Nephron progenitor cell (in vitro differentiated cells): Measurements from ENCODE around the gene IQGAP2.

Experiments
- DNase-seq: peaks from one replicate; pipeline ENCODE4 v3.0.0; 2021
- H3K27ac Mint-ChIP-seq: 2 replicates; pipeline ENCODE4 v1.8.0; 2021; ENCODE audit warnings: mild to moderate bottlenecking, moderate library complexity, mixed read lengths
- H3K27me3 Mint-ChIP-seq: 2 replicates; pipeline ENCODE4 v1.8.0; 2021; ENCODE audit warnings: mild to moderate bottlenecking, low read depth, mixed read lengths; ENCODE audit not compliant: poor library complexity
- H3K36me3 Mint-ChIP-seq: 2 replicates; pipeline ENCODE4 v1.8.0; 2021; ENCODE audit warnings: low read depth, mixed read lengths
- H3K4me1 Mint-ChIP-seq: 2 replicates; pipeline ENCODE4 v1.8.0; 2021; ENCODE audit warnings: mixed read lengths
- H3K4me3 Mint-ChIP-seq: 2 replicates; pipeline ENCODE4 v1.8.0; 2021; ENCODE audit warnings: mild to moderate bottlenecking, moderate library complexity, mixed read lengths
- H3K9me3 Mint-ChIP-seq: 2 replicates; pipeline ENCODE4 v1.8.0; 2021; ENCODE audit warnings: mild to moderate bottlenecking, moderate library complexity, mixed read lengths
- CTCF ChIP-seq: fragments of 200-600 bp; sonication (generic); IDR thresholded peaks from 2 replicates; pipeline ENCODE4 v1.5.0; 2021; ENCODE audit warnings: antibody characterized with exemption

Gene IQGAP2

DNA sequence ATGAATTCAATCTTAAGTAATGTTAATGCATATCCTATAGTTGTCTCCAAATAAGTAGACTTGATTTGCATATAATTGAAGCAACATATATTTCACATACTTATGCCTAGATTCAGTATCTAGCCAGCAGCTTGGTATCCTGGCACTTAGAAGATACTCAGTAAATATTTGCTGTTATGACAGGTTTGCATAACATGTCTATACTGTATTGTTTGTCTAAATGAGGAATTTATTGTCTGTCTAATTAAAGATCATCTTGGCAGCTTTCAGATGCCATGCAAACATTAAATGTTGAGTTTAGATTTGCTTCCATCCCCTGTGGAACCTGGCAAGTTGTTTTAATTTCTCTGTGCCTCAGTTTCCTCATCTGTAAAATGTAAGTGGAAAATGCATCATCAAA lies 9.4 kb downstream of the IQGAP2 start:
- no peak for DNase-seq
- H3K27me3 Mint-ChIP-seq = no peaks in the 10 kb centered on the region
- H3K36me3 Mint-ChIP-seq = peaks cover 11% of the 10 kb centered on the region
- no peak for TF ChIP-seq CTCF
- H3K9me3 Mint-ChIP-seq = no peaks in the 10 kb centered on the region
- H3K4me3 Mint-ChIP-seq = no peak overlapping the region
- H3K4me1 Mint-ChIP-seq = peaks cover 22% of the 10 kb centered on the region
- H3K27ac Mint-ChIP-seq = no peak overlapping the region

- DNase-seq = no peak
- TF ChIP-seq CTCF = no peak
- peaks cover 22% of the 10 kb centered on the region for H3K4me1 Mint-ChIP-seq
- no peak overlapping the region for H3K4me3 Mint-ChIP-seq
- no peaks in the 10 kb centered on the region for H3K9me3 Mint-ChIP-seq
- H3K27ac Mint-ChIP-seq = no peak overlapping the region
- H3K27me3 Mint-ChIP-seq = no peaks in the 10 kb centered on the region
- H3K36me3 Mint-ChIP-seq = peaks cover 11% of the 10 kb centered on the region
Measured at GRCh38 chr5:76413746-76414145, 10.7 kb downstream of the IQGAP2 start.

DNA sequence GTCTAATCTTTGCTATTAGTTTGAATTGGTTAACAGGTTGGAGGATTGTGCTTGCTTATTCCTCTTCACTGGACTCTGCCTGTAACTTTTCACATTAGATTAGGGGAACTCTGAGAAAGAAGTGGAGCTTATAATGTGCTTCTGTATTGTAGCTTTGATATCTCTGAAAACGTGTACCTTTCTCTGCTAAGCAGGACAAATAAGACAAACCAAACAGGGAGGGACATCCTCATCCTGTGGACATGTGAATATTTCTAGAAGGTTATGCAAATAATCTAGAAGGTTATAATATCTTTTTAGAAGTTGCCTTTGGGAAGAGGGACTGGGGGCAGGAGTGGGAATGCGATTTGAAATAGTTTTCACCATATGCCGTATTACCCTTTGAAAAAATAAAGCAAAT lies 11.7 kb downstream of the IQGAP2 start:
- no peak for DNase-seq
- no peaks in the 10 kb centered on the region for H3K27me3 Mint-ChIP-seq
- peaks cover 14% of the 10 kb centered on the region for H3K36me3 Mint-ChIP-seq
- H3K4me1 Mint-ChIP-seq = peaks cover 21% of the 10 kb centered on the region
- H3K27ac Mint-ChIP-seq = no peak overlapping the region
- no peaks in the 10 kb centered on the region for H3K9me3 Mint-ChIP-seq
- no peak for TF ChIP-seq CTCF
- H3K4me3 Mint-ChIP-seq = no peak overlapping the region

GRCh38 chr5:76415855-76416254 lies 12.8 kb downstream of the IQGAP2 start:
- peaks cover 22% of the 10 kb centered on the region for H3K36me3 Mint-ChIP-seq
- no peaks in the 10 kb centered on the region for H3K27me3 Mint-ChIP-seq
- peaks cover 16% of the 10 kb centered on the region for H3K4me1 Mint-ChIP-seq
- no peaks in the 10 kb centered on the region for H3K9me3 Mint-ChIP-seq
- no peak overlapping the region for H3K27ac Mint-ChIP-seq
- H3K4me3 Mint-ChIP-seq = no peak overlapping the region
- DNase-seq = no peak
- TF ChIP-seq CTCF = no peak

GRCh38 chr5:76419597-76420298 lies 16.7 kb downstream of the IQGAP2 start:
- no peak overlapping the region for H3K4me3 Mint-ChIP-seq
- H3K36me3 Mint-ChIP-seq = peaks cover 15% of the 10 kb centered on the region
- H3K27ac Mint-ChIP-seq = no peak overlapping the region
- no peaks in the 10 kb centered on the region for H3K9me3 Mint-ChIP-seq
- peaks cover 18% of the 10 kb centered on the region for H3K4me1 Mint-ChIP-seq
- H3K27me3 Mint-ChIP-seq = no peaks in the 10 kb centered on the region
- DNase-seq = no peak
- no peak for TF ChIP-seq CTCF

DNA sequence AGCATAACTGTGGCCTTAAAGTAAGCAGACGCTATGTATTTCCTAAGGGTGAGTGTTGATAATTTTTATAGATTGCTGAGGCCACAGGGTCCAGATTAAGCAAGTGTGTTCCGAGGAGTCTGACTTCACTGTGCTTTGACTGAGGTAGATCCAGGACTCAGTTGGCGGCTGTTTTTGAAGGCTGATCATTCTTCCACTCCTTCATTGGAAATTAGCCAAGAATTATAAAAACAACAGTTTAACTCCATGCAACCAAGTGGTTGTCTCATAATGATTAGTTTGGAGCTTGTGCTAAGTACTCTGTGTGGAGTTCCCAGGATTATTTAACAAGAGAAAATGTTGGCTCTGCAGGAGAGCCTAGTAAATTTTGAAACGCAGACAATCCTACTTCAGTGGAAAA lies 19.1 kb downstream of the IQGAP2 start:
- no peak for TF ChIP-seq CTCF
- peaks cover 11% of the 10 kb centered on the region for H3K36me3 Mint-ChIP-seq
- no peak for DNase-seq

More for the DNA sequence above, 19.1 kb downstream of the IQGAP2 start:
- Mint-ChIP-seq H3K27ac (no peak overlapping the region), H3K4me3 (no peak overlapping the region), H3K9me3 (no peaks in the 10 kb centered on the region), H3K27me3 (no peaks in the 10 kb centered on the region), H3K4me1 (peaks cover 43% of the 10 kb centered on the region)
